Iris pigment epithelial cell (primary cell): ENCODE results near the gene DDR2.

Experiments
- DNase-seq: peaks from one replicate; pipeline ENCODE4 v3.0.0-alpha.2; 2011; ENCODE audit warnings: low read depth

The DDR2 gene

DNA sequence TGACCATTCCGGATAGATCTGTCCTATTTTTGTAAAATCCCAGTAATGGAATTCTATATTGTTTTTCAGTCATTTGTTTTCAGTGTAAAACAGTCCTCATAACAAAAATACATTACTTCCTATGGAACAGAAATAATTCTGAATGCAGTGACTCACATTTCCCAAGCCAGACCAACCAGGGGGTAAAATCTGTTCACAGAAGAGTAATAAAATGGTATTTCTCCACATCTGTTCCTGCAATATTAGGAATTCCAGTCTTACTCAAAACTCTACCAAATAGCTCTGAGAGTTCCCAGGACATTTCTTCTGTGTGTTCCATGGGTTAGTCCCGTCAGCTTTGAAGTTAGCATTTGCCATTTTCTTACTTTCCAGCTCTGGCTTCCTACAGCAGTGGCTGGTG lies 2.6 kb upstream of the DDR2 start:
- DNase-seq = peak; percentile 83

DNA sequence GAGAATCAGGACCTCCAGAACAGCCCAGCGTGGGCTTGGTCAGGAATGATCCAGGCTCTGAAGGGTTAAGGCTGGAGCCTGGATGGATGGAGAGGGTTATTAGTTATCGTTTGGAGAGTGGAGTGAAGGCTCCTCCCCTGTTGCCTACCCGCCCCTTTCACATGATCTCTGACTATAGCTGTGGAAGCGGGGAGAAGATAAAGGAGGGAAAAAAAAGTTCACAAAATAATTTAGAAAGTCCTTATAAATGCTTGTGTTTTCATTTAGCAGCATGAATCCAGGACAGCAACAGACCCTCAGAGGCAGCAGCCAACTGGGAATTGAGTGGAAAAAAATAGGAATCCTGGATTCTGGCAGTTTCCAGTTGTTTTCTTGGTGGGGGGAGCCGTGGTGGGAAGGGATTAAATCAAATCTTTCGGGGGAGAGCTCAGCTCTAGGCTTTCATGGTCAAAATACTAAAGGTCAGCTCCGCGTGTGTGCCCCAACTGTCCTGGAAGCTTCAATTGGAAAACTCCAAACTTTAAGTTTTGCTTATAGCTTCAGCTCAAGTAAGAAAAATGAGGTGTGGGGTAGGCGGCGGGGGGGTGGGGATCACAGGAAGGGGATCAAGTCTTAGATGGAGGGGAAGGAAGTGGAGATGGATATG lies 595 bp upstream of the DDR2 start:
- peak; percentile 78 for DNase-seq

DNA sequence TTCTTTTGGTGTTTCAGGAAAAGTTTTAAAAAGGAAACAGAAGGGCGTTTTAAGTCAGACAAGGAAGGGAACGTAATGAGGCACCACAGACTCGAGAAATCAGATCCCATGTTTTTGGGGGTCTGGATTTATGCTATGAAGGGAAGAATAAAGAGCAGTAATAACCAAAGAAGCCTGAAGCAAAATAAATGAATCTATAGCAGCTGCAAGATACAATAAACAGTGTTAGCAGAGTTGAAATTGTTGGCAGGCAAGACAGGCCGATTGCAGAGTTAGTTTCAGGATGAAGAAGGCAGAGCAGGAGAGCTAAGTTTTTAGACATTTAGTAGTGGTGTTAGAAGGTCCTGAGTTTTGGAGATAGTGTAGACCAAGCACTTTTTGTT lies 425 bp downstream of the DDR2 start:
- DNase-seq = peak; percentile 66

DNA sequence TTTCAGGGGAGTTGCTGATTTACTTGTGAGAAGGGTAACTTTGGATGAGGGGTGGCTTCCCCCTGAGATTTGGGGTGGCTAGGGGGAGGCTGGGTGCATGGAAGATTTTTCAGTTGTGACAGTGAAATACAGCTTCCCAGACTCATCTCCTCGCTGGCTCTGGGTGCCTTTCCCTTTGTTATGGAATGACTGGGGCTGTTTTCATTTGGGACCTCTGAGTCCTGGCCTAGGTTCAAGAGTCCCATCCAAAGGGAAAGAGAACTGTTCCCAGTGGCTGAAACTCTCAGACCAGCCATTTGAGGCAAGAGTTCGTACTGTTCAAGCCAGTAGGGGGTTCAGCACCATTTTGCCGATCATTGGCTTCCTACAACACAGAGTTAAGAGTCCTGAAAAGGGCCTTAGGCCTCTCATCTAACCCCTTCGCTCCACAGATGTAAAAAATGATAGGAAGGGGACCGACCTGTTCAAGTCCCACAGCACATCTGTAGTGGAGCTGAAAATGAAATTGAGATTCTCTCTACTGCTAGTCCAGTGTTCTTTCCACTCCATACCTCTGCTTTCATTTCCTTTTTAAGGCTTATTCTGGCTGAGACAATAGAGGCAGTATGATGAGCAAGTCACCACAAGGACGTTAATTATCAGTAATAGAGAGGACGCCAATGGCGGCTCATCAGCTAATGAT lies 958 bp downstream of the DDR2 start:
- DNase-seq = peak; percentile 62

DNA sequence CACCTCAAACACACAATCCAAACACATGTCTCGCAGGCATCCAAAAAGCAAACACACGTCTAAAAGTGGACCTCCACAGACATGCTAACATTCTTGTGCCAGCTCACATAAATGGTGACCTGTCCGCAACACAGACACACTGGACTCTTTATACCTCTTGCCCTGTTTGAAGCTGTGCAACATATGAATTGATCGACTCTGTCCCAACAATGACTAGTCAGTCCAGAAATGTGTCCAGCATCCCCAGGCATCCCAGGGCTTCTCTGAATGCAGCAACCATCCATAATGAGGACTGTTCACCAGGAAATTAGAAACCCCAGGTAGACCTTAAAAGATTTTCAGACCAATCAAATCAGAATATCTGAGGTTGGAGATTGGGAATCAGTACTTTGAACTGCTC lies 3.2 kb downstream of the DDR2 start:
- no peak for DNase-seq

DNA sequence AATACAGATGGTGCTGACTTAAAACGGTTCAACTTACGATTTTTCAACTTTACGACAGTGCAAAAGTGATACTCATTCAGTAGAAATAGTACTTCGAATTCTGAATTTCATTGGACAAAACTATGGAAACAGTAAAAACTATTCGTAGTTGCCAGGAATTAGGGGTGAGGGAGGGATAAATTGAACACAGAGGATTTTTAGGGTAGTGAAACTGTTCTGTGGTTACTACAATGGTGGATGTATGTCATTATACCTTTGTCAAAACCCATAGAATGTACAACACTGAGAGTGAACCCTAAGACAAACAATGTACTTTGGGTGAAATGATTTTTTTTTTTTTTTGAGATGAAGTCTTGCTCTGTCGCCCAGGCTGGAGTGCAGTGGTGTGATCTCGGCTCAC lies 7.5 kb downstream of the DDR2 start:
- DNase-seq = no peak

DNA sequence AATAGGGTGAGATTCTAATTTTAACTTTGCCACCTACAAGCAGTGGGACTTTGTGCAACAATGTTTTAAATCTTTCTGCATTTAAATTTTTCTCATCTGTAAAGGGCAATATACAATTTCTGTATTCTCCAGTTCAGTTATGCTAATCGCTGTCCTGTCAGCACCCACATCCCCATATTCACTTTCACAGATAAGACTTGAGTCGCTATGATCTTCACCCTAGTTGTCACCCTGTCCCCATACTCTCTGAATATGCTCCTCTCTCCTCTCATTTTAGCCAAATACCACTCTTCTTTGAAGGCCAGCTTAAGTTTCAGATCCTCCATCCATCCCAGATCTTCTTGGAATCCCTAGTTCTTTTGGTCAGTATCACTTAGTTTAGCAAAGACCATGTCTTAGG lies 8.8 kb downstream of the DDR2 start:
- DNase-seq = no peak

DNA sequence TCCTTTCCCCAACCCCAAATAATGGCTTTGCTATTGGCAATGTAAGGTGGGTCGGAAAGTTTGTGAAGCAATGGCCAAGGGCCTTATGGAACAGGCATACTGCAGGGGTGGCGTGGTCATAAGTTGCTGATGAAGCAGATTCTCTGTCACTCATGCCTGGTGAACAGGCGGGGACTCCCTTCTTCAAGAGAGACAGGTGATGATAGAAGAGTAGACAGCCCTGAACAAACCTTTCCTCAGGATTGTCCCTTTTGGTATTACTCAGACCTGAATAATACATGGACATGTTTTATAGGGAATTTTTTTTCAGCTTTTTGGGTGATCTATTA lies 12.7 kb downstream of the DDR2 start:
- DNase-seq = no peak

DNA sequence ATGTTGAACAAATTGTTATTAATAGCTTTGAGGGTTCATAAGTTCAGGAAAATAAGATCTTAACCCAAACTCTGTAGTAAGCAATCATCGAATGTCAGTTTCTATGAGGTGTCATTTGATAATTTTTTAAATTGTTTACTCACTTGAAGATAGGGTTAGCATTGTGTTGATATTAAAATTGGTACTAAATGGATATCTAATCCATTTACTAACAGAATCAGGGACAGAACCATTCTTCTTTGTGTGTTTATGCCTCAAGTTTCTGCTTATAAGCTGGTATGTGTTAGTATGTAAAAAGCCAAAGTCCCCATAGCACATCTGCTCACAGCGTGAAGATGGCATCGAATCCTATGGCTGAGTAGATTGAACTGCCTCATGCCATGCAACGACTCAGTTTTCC lies 13.4 kb downstream of the DDR2 start:
- DNase-seq = no peak

DNA sequence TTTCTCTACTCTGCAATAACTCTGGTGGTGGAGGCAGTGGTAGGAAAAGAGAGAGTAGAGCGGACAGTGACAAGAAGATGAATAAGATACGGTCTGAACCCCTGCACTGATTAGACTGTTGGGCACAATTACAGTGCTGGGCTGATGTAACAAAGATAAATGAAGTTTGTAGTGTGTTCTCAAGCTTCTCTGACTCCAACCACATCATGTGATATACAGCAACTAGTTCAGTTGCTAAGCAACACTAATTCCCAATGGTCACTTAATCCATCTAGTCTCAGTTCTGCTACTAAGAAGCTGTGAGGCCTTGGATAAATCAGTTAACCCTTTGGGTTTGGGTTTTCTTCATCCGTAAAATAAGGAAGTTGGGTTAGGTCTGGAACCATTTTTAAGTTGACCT lies 17.3 kb downstream of the DDR2 start:
- DNase-seq = peak; percentile 55

DNA sequence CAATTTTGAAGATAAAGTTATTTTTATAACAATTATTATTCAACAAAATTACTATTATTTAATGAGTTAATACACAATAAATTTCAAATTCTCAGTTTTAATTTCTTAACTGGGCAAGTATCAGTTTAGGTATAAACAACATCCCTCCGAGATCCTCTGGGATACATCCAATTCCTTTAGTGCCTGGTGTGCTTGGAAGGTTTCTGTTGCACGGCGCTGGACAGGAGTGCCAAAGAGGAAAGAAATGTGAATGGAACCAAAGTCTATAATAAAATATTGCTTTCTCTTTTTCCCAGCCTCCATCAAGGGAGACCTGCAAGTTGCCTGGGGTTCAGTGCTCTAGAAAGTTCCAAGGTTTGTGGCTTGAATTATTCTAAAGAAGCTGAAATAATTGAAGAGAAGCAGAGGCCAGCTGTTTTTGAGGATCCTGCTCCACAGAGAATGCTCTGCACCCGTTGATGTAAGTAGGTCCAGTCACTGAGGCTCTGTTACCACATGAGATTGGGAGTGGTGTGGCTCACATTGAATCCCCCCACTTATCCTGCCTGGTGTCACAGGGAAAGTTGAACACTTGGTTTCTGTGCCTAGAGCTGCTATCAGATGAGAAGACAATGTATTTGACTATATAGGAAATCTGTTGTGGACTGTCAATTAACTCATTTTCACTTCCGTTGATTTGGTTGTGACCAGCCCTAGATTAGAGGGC lies 22.8 kb downstream of the DDR2 start:
- DNase-seq = no peak

DNA sequence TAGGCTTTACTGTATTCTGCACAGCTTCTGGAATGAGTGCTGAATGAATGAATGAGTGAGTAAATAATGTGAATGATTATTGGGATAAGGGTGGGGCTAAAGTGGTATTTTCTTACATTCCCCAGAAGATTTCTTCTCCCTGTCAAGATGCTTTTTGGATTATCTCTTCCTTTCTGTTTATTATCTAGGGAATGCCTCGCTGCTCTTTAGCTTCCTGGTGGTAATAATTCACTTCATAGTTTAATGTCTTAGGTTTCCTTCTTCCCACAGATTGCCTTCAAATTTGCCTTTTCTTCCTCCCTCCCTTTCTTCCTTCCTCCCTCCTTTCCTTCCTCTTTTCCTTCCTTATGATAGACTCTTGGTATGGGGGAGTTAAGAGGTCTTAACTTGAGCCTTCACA lies 24.0 kb downstream of the DDR2 start:
- DNase-seq = no peak

DNA sequence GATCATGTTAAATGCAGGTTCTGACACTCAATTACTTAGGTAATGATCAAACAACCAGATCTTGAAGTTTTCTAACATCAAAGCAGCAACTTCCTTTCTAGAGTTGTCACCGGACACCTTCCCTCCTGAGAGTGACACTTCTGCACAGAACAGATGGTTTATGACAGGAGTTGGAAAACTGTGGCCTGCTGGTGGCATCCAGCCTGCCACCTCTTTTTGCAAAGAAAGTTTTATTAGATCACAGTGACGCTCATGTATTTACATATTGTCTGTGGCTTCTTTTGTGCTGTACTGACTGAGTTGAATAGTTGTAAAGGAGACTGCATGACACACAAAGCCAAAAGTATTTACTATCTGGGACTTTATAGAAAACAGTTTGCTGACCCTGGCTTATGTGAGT lies 28.3 kb downstream of the DDR2 start:
- no peak for DNase-seq

DNA sequence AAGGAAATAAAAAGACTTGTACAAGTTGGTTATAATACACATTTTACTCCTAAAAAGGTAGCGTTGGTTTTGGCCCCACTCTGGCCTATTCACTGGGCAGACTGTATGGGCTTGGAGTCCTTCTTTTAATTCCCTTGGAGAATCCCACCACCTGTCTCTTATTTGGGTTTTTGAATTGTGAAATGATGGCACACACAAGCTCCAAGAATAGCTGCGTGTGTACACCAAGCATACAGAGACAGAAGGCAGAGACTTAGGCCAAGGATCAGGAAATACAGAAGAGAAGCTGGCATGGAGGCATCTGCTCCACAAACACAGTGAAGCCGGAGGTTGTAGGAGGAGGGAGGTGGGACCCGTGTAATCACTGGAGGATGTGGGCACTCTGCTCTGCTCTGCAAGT lies 29.1 kb downstream of the DDR2 start:
- no peak for DNase-seq

DNA sequence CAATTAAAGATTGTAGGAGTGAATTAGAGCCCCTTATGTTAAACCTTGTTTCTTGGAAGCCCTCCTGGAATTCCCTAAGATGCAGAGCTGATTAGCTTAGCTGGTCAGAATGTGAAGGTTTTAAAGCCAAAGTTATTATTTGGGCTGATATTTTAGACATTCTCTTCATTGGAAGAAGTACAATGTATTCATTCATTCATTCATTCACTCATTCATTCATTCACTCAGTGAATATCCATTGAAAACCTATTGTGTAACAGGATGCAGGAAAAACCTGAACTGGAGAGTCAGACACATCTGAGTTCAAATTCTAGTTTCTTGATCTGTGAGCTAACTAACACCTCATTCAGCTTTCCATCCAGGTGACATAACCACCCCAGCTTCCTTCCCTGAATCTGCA lies 29.7 kb downstream of the DDR2 start:
- DNase-seq = no peak

DNA sequence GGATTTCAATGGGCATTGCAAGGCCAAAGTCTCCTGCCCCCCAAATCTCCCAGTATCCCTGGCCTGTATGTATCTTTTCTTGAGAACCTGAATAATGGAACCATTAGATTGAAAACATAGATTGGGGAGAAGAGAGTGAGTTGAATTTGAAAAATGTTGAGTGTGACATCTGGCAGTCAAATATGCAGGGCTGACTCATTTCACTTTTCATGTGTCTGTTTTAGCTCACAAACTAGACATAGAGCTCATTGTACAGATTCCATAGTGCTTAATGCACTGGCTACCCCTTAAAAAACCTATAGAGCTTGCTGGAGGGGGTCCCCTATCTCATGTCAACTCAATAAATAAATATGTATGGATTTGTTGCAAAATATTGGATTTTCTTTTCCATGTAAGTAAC lies 30.8 kb downstream of the DDR2 start:
- DNase-seq = peak; percentile 70

DNA sequence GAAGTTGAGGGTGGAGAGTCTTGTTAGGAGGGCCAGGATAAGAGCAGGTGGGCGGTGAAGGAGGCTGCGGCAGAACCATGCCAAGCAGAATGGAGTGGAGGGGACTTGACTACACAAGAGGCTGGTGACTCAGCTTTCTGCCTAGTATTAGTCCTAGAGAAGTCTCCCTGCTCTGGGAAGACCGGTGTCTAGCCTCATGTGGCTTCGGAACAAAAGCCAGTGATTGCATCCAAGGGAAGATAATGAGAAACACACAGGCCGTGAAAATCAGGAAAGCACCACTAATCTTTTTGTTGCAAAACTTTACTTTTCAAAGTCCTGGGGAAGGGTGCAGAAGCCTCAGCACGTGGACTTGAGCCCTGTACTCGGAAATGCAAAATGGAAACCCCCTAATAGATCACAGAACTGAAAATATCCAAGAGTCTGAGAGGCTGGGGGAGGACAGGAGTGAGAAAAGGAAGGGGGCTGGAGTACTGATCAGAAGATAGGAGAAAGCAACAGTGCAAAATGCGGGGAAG lies 31.4 kb downstream of the DDR2 start:
- peak; percentile 89 for DNase-seq

DNA sequence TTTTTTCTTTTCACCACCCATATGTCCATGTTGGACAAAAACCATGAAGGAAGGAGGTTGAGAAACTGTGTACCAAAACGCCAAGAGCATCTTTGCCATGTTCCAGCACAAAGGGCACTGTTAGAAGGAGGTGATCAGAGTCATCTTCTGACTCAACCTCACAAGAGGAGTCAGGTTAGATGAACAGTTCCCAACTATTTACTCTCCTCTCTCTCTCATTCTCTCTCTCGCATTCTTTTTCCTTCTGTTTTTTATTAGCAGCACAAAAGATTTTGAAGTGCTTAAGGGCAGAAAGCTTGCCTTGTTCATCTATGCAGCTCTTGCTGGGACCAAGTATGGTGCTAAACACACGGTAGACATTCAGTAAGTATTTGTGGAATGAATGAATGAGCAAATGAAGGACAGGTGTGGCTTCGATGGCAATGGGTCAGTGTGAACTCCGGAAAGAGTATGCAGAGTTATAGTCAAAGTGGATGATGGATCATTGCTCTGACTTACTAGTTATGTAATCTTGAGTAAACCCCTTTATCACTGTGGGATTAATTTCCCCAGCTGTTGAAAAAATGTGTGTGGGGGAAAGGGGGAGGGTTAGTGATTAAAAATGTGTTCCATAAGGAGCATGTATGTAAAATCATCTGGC lies 33.9 kb downstream of the DDR2 start:
- DNase-seq = peak; percentile 46

DNA sequence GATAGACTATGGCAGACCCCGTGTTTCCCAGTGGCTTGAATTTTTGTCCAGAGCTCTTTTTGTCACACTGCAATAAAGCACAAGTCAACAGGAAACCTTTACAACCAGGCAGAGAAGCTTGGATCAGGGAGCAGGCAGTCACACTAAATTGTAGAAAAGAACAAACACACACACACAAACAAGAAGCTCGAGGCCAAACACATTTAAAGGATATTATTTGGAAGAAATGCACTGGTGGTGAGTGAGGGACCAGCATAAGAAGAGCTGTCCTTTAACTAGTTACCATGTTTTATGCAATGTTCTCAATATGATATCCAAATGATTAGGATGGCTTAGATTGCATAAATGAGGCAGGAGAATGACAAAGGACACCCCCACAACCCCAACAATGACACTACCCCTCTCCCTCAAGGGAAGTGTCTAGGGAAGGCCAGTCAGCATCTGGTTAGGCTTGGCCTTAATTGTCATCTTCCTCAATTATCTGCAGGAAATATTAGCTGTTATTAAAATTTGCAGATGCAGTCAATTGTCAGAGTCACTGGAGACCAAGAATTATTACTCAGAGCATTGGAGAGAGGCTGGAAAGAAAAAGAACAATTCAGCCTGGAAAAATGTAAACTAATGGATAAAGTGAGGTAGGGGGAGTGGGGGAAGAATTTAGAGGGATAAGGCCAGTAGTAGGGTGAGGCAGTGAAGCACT lies 35.3 kb downstream of the DDR2 start:
- DNase-seq = no peak

DNA sequence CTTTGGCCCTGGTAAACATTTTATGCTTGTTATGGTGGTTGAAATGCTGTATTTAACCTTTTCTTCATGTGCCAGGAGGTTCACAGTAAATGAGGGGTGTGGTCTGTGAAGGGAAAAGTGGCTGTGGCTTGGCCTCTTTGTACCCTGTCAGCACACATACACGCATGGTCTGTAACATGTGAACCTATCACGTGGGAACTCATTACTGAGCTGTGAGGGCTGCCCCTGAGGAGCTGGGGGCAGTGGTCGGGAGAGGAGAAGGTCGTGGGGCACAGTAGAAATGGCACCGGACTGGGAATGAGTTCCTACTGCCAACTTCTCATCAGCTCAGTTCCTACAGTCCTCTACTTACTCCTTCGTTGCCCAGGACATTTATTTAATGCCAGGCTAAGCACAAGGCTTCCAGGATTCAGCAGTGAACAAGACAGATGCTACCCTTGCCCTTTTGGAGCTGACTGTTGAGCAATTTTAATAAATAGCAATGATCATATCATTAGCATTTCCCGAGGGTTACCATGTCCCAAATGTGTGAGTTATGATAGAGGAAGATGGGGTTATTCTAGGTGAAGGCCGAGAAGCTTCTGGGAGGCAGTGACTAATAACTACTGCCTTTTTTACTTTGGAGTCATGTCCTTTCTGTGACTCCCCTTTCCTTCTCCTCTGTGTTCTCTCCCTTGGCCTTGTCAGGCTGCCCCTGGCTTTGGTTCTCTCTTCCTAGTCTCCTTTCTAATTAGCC lies 38.8 kb downstream of the DDR2 start:
- DNase-seq = peak; percentile 86

DNA sequence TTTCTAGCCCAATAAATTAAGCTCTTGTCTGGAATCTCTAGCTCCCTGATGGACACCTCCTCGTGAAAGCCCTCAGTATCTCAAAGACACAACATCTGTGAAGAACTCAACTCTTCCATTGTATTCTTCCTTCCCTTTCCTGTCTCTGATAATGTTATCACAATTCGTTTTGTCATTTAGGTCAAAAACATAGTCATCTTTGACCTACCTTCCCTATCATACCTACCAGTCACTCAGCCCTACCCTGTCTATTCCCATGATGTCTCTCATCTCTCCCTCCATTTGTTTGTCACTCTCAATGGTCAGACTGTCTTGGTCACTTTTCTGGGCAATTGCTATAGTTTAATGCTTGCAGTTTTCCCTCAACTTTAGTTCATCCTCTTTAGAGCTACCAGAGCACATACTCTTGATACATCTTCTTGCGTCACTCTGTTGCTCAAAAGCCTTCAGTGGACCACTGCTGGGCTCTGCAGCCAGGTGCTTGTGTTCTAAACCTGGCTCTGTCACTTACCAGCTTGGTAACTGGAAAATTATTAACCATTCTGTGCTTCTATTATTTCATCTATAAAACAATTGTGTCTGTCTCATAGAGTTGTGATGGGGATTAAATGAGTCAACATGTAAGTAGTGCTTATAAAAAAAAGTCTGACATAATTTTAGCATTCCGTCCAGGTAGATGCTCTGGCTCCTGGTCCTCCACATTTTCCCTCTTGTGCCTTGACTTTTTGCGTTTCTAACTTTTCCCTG lies 39.6 kb downstream of the DDR2 start:
- no peak for DNase-seq
